HS-27A (cell line): ENCODE data around the gene MYO18B.

ENCODE experiments used
- DNase-seq: peaks from one replicate; pipeline ENCODE4 v3.0.0-alpha.2; 2012; ENCODE audit warnings: low read depth, missing footprints

Gene MYO18B

DNA sequence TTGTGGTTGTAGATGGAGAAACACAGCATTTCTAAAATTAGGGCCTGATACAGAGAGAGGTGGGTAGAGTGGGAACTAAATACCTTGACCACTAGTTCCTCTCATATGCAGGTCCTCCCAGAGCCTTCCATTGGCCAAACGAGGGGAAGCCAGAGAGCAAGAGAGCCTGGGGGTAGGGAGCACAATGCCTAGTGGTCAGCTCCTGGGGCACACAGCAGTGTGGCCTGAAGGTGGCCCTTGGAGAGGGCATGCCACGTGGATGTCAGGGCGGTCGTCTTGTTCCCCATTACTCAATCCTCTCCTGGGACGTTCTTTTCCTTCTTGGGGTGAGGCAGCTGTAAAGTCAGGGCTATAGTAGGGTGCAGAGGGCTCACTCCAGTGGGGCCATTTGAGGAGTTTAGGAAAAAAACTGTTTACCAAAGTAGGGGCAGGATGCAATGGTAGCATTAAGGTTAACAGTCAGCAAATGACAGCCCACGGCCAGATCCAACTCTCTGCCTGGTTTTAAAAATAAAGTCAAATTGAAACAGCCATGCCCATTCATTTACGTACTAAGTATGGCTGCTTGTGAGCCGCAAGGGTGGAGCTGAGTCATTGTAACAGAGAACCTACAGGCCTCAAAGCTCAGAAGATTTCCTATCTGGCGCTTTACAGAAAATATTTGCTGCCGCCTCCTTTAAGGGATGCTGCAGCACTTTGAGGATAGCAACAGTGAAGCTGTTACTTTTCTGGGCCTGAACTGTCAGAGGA is 7.6 kb downstream of the MYO18B start:
- DNase-seq: no peak

DNA sequence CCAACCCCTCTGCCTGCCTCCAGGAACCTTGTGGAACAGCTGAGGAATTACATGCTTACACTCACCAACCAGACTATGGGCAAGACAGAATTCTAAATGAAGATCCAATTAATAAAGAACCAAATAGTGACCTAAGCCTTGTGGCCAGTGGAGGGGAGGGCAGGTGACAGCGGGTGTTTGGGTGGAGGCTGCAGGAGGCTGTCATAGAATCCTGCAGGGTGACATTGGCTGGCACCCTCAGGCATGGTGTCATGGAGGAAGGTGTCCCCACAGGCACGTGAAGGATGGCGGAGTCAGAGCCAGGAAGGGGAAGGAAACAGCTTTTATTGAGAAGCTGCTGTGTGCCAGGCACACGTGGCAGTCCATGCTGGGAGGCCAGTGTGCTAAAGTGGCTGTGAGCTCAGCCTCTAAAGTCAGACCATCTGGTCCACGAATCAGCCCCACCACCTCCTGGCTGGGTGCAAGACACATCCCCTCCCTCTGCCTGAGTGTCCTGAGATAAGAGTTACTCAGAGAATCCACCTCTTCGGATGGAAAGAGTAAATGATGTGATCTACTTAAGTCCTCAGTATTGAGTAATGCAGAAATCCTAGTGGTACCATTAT is 8.7 kb downstream of the MYO18B start:
- no peak for DNase-seq

GRCh38 chr22:25751174-25751581 is 9.2 kb downstream of the MYO18B start:
- no peak for DNase-seq

DNA sequence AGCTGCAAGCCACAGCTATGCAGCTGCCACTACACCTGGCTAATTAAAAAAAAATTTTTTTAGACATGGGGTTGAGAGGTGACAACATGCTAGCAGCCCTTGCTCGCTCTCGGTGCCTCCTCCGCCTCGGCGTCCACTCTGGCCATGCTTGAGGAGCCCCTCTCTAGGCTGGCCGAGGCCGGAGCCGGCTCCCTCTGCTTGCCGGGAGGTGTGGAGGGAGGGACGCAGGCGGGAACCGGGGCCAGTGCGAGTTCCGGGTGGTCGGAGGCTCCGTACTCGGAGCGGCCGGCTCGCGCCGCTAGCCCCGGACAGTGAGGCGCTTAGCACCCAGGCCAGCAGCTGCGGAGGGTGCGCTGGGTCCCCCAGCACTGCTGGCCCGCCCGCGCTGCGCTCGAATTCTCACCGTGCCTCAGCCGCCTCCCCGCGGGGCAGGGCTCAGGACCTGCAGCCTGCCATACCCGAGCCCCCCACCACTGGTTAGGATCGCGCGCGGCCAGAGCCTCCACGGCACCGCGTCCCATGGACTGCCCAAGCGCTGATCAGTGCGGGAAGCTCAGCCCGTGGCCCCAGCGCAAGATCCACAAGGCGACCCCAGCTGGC is 10.7 kb downstream of the MYO18B start:
- DNase-seq: no peak

GRCh38 chr22:25753252-25753651 is 11.3 kb downstream of the MYO18B start:
- DNase-seq: no peak

- DNase-seq: no peak
Observed at GRCh38 chr22:25754527-25755202, 12.7 kb downstream of the MYO18B start.

DNA sequence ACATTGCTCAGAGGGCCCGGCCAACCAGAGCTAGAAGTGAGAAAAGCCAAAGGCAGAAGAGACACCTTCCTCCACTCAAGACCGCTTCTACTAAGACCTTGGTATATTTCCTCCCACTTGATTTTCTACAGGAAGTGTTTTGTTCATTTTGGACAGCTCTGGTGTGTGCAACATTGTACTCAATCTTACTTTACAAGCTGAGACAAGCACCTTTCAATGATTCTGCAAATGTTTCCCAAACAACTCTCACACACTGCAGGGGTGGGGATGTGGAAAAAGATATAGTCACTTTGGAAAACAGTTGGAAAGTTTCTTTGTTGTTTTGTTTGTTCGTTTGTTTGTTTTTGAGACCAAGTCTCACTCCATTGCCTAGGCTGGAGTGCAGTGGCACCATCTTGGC is 15.7 kb downstream of the MYO18B start:
- no peak for DNase-seq

DNA sequence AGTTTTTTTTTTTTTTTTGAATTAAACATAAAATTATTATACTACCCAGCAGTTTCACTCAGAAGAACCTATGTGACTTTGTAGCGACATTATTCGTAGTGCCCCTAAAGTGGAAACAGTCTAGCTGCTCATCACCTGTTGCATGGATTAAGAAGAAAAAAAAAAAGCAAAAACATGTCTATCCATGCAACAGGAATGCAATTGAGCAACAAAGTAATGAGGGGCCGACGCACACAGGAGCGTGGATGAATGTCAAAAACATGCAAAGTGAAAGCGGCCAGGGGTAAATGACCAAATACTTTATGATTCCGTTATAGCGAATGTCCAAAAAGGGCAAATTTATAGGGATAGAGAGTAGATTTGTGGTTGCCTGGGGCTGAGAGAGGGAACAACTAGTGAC is 16.3 kb downstream of the MYO18B start:
- no peak for DNase-seq

- peak; percentile 92 for DNase-seq
Observed at GRCh38 chr22:25759825-25760231, 17.8 kb downstream of the MYO18B start.

GRCh38 chr22:25760294-25760693 is 18.3 kb downstream of the MYO18B start:
- no peak for DNase-seq

DNA sequence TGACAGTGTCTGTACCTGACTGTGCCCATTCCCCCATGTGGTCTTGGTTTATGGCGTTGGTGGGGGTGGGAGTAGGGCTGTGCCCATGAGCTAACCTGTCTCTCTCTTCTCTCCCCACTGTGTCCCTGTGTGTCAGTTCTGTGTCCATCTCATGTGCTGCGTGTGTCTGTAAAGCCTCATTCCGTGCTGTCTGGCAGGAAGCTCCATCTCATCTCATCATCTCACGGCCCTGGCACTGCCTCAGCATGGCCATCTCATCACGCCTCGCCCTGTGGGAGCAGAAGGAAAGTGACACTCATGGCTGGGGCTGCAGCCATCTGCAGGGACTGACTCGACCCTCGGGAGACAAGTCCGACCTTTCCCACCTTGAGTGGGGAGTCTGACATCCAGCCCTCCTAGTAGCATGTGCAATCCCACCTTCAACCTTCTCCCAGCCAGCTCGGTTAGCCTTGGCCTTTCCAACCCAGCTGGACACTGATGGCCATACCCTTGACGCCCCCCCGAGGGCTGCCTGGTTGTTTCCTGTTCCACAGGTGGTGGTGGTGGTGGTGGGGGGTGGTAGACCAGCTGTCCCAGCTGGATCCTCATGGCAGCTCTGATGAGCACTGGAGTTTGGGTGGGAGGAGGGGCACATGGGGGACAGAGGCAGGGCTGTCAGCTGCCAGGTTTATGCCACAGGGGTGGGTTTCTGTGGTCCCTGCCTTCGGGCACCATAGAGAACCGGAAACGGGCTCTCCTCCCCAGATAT is 19.0 kb downstream of the MYO18B start:
- no peak for DNase-seq

- no peak for DNase-seq
Observed at GRCh38 chr22:25762147-25762546, 20.2 kb downstream of the MYO18B start.

- no peak for DNase-seq
Observed at GRCh38 chr22:25763239-25763777, 21.3 kb downstream of the MYO18B start.

DNA sequence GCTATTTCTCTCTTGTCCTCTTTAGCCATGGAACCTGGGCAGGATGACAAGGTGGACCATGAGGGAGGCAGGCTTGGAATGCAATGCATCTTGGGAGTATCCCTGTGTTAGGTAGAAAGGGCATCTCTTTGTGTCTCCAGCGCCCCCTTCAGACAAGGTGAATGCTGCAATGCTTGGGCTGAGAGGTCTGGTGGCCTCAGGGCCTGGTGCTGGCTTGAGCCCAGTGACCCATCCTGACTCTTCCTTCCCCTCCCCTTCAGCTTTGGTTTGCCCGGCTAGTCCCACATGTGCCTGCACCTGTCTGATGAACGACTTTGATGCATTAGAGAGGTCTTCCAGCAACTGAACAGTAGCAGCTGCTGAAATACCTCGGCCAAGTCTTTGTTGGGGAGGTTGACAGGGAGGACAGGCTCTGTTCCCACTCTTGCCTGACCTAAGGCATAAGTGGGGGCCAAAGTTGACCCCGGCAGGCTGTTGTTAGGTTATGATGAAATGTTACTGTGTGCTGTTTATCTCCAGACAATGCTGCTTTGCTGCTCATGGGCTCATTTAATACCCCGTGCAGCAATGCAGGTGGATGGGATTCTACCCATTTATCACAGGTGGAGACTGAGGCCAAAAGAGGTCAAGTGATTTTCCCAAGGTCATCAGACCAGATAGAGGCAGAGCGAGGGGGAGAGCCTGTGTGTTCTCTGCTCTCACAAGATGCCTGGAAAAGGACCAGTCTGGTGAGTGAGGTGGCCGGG is 22.5 kb downstream of the MYO18B start:
- no peak for DNase-seq

- no peak for DNase-seq
Observed at GRCh38 chr22:25765016-25765367, 23.0 kb downstream of the MYO18B start.

DNA sequence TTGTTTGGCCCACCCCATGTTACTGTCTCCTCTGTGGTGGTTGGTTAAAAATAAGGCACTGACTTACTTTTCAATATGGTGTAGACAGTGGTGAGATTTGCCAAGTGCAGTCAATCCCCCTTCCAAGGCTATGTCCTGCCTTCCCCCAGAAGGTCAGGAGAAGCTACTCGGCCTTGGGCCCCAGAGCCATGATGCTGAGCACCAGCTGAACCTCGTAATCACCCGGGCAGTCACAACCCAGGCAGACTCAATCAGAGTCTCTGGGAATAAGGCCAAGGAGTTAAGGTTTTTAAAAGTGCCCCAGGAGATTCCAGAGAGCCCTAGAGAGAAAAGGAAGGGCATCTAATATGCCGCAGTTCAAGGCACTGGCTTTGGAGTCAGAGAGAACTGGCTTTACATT is 23.8 kb downstream of the MYO18B start:
- no peak for DNase-seq

GRCh38 chr22:25766418-25766817 is 24.4 kb downstream of the MYO18B start:
- DNase-seq: no peak

DNA sequence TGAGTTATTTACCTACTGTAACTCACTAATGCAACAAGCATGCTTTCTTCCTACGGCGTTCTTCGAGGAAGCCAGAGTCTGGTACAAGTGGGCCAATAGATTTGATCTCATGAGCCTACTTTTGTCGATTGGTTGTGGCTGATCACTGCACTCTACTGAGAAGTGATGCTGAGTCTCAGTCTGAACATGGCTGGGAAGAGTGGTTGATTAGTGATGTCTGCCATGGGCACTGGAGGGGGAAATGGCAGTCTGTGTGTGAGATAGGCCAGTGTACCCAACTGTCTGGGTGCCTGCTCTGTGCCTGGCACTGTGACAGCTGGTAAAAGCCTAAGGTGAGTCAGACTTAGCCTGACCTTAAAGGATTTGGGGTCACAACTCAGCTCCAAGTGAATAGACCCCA is 28.3 kb downstream of the MYO18B start:
- DNase-seq: no peak

DNA sequence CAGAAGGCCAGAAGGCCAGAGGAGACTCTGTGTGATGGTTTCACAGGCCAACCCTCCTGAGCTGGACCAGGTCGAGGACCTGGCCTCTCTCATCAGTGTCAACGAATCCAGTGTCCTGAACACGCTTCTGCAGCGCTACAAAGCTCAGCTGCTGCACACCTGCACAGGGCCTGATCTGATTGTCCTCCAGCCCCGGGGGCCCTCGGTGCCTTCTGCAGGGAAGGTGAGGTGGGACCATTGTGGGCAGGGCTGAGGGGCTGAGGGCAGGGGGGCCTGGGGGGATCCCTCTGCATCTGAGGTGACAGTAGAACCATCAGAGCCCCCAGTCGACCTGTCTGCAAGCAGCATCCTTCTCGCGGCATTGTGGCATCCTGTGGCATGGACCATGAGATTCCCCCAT is 30.3 kb downstream of the MYO18B start:
- DNase-seq: no peak

DNA sequence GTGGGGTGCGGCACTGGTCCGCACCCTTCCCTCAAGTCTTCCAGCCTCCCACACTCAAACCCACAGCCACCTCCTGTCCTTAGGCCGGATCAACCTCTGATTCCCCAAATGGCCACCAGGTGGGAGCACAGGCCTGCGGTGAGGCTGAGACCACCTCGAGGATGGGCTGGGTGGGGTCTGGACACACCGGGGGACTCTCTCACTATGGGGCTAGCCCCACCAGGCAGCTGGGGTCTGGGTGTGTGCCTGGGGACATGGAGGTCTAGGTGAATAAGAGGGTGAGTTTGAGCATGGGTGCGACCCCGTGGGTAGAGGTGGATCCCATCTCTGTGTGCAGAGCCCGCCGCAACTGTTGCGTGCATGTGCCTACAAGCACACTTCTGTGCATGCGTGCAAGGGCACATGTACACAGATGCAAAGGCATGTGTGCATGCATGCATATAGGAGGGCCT is 32.6 kb downstream of the MYO18B start:
- DNase-seq: no peak

- no peak for DNase-seq
Observed at GRCh38 chr22:25775531-25775930, 33.5 kb downstream of the MYO18B start.
